Measurements from ENCODE around the gene MANEA.
"Not testable (repeated sequence)": the region's sequence is repeated elsewhere in the genome, so short reads cannot be mapped to it uniquely, and the experiment has no call there.

Gene MANEA
- 14.5 to 22.3 (median 17.8) reads per million in 4 experiments for total RNA-seq

DNA sequence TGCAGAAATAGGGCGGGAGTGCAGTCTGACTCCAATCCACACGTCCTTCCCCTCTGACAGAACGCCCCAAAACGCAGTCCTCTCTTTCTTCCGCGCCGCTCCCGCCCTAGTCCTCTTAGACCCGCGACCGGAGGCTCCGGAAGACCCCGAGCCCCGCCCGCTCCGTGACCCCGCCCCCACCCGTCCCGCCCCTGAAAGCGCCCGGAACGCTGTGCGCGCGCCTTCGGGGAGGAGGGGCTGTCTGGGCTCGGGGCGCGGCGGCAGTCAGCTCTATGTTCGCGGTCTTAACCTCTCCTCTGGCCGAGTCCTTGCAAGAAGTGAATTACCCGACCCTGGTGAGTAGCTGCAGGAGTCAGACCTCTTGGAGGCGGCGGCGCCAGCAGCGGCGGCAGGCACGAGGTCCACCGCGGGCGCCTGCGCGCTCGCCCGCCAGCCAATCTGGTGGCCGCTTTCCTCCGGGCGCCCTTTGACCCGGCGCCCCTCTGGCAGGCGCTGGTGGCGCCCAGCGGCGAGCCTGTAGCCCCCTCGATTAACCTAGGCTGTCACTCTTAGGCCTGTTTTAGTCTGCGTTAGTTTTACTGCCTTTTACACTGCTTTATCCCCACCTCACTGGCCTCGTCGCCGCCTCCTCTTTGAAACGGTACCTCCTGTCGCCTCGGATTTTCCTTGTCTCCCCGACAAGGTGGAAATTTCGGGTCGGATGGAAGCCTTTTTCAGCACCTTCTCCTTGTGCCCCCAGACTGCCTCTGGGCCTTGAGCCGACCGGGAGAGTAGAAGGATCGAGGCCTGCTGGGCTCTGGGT lies at the start of gene MANEA:
MANEA (plus strand) TSS at position 232 of the 802 bp plus-strand sequence. CDS start 8,905 bp downstream, outside the sequence.
- peak; percentile 77 for DNase-seq

- no peak for DNase-seq
These were observed 47.6 kb upstream of the MANEA start for GRCh38 chr6:95529762-95530161.

DNA sequence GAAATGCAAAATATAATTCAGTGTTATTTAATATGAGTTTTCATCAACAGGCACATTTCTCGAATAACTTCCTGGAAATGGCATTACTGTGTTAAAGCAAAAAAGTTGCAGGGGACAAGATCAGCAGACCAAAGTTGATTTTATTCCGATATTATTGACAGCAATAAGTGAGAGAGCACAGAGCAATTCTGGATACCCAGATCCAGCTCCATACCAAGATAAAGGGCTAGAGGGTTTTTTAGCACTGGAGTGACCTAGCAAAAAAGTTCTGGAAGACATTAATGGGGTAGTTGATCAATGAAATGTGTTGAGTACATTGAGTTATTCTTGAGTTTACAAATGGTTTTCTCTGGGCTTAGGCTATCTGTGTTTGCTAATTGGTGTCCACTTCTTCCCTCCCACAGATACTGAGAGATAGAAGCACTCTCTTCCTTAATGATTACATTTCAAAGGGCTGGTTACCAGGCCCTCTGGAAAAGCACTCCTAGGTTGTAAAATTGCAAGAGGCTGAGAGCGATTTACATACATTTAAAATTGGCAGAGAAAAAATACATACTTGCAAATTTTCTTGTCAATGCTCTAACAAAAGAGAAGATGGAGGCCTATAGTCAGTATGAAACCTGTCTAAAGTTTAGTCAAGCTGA lies 47.0 kb upstream of the MANEA start:
- DNase-seq = no peak

- DNase-seq = no peak
These were observed 33.5 kb upstream of the MANEA start for GRCh38 chr6:95543798-95544197.

DNA sequence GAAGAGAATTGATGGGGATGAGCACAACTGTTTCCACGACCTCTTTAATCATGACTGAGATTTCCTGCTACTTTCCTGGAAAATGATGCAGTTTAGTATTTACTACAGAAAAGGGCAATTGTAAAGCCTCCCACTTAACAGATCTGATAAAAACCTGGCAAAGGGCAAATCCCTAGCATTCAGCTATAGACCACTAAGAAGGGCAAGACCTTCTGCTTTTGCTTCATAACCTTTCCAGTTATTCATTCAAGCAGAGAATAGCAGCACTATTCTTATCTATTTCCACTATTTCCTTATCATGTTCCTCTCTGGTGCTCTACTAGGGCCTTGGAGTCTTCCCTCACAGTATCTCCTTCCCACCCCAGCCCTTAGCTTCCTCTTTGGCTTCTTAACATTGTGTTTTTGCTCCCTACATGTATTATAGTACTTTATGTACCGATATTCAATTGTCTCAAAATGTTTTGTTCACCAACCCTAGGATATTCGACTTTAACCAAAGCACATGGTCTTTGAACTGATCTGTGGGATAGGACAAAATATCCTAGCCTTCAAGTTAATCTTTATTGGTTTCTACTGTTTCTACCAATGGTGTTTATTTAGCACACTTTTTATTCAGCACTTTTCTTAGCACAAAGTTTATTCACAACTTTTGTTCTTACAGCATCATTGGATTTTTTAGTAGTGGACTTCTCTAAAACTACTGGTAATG lies 32.7 kb upstream of the MANEA start:
- DNase-seq = no peak

DNA sequence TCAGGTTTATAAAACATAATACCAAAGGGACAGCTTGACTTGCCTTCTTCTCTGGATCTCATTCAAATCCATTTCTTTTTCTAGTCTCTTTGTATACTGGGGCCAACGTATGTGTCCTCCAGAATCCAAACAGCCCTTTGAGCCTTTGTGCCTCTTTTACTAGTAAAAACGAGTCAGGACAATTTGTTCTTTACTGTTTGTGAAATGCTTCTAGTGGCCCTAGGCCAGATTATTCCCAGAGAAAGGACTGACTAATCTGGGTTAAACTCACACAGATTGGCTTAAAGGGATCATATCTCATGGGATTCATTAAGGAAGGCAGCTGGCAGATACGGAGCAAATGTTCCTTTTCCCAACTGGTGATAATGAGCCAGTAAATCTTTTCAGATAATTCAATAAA lies 32.1 kb upstream of the MANEA start:
- no peak for DNase-seq

- no peak for DNase-seq
These were observed 31.6 kb upstream of the MANEA start for GRCh38 chr6:95545686-95546085.

GRCh38 chr6:95546148-95546547 lies 31.2 kb upstream of the MANEA start:
- no peak for DNase-seq

DNA sequence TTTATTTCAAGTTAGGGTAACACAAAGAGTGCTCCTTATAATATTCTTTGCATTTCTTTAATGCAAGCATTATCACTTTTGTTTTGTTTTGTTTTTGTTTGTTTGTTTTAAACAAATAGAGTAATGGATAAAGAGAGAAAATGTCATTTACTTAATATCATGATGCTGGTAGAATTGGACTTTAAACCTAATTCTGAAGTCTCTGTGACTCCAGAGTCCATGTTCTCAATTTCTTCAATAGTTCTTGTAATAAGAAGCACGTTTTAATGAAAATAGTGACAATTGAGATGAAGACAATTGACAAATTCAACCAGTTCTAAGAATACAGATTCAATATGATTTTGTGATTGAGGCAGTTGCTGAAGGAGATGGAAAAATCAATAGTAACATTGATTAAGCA lies 30.3 kb upstream of the MANEA start:
- DNase-seq = no peak

DNA sequence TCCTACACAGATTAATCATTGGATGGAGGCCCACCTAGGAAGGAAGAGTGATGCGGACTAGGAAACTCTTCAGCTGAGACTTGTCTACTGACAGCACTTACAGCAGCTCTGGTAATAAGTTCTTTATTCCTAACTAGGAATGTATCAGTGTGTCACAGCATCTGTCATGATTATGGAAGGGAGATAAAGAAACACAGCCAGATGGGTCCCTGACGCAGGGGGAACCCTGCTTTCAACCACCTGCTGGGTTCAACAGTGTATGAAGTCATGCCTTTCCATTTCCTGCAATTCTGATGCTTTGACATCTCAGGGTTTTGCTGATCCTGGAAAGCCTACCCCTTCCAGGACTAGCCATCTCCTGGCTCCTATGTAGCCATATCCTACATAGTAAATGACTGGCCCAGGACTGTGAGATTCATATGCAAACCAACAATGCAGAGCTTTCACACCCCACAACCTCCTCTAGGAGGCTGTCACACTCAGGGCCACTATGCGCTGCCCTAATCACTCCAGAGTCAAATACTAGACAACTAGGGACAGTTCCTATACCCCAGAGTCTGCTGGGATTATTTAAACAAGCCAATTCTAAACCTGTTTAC lies 29.0 kb upstream of the MANEA start:
- DNase-seq = no peak

DNA sequence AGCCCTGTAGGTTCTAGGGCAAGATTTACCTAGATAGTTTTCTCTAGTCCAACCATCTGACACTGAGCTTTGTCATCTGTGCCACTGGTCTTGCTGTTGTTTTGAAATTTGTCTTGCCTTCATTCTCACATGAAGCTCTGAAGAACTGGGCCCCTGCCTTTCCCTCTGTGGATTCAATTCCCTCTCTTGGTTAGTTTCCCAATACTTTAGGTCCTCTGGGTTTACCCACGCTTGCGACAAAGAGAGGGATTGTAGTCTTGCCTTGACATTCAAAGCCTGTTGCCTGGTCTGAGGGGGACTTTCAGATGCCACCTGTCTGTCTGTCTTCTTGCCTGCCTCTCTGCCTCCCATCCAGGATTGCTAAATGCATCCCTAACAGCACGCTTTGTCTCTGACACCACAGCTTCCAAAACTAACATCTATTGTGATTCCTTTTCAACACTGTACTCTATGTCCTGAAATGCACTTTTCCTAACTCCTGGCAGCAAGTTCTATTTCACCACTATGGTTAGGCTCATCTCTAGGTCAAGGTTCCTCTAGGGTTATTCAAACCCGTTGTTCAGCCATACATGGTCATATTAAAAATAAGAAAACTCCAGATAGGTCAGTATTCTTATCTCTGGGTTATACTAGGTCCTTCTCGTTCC lies 25.5 kb upstream of the MANEA start:
- DNase-seq = no peak

GRCh38 chr6:95553880-95554279 lies 23.5 kb upstream of the MANEA start:
- DNase-seq = no peak

DNA sequence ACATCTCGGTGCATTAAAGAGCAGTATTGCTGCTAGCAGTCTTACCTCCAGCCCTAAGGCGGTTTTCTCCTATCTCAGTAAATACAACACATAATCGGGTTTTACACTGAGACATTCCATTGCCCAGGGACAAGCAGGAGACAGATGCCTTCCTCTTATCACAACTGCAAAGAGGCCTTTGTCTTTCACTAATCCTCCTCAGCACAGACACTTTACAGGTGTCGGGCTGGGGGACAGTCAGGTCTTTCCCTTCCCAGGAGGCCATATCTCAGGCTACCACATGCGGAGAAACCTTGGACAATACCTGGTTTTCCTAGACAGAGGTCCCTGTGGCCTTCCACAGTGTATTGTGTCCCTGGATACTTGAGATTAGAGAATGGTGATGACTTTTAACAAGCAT lies 16.4 kb upstream of the MANEA start:
- not testable (repeated sequence) for DNase-seq

DNA sequence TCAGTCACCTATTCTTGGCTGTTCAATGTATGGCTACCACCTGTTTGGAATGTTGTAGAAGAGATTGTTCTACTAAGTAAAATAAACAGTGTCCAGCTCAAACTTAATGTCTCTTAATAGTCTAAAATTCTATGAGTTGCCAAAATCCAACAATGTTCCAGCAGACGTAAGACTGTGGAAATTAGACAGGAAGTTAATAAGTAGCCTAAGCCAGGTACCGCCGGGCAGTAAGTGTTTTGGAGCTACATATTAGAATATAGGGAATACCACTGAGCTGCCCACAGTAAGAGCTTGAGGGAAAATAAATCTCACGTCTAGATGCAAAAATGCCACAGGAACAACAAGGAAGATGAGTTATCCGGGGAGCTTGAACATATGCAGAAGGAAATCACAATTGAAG lies 7.8 kb upstream of the MANEA start:
- no peak for DNase-seq

DNA sequence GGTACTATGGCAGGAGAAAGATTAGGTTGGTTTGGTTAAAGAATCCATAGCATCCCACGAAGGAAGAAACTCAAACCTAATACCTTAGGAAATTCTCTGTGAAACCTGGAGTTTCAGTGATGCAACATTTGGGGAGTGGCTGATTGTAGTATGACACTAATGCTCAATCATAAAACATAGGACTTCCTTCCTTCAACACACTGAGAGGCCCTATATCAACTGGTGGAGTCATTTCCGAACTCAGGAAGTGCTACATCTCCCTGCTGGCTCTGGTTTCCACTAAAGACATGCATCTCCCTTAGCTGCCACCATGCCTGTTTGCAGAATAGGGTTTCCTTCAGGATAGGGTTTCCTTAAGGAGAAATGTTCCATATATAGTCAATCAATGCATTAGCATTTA lies 5.2 kb upstream of the MANEA start:
- DNase-seq = no peak

DNA sequence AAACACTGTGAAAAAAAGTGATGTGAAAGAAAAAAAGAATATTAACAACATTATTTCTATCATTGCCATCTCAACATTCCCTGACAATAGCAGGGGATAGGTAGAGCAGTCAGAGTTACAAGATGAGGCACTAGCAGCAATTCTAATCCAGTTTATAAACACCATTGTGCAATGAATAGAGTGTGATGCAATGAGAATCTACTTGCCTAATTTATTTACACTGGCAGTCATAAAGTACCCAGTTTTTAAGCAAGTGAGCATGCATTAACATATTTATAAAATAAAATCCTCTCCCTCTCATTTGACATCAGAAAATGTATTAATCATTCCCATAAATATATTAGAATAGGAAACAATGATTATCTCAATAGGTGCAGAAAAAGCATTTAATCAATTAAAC lies 2.5 kb upstream of the MANEA start:
- DNase-seq = no peak

DNA sequence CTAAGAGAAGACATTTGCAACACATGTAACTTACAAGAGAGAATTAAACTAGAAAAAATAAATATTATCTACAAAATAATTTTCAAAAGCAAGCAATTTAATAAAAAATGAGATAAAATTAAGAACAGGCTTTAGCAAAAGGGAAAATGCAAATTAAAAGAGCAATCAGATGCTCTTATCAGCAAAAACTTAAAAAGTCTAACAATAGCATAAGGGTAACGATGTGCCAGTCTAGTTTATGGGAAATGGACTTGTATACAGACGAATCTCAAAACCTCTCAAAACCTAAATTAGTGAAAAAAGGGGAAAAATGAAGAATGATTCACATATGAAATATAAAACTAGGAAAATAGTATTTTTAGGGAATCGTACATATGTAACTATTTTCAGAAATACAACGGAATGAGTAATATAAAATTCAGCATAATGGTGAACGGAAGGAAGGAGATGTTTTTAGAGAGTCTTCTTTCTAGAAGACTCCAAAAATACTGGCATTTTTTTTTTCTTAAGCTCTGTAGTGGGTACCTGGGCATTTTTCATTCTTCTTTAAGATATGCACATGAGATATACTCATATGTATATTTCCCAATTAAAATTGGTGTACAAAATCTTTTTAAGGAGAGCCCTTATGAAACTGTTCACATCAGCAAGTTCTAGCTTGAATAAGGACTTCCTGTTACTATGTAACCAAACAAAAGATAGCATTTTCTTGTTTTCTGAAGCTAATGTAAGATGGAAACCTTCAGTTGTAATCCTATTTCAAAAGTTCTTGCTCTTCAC lies 927 bp upstream of the MANEA start:
- DNase-seq = no peak

DNA sequence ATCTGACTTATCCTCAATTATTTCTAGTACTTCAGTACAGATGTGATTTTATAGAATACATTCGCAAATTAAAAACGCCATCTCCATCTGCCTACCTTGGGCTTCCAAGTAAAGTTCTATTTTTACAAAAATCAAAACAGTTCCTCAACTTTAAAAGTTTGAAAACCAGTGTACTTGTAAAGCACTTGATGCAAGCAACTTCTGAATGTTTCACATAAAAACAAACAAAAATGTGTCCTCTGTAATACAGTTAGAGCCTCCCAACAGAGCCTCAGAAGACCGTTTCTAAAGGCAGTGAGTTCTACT lies 384 bp upstream of the MANEA start:
- DNase-seq = no peak

- no peak for DNase-seq
These were observed 723 bp downstream of the MANEA start for GRCh38 chr6:95578106-95578410.

- no peak for DNase-seq
These were observed 3.7 kb downstream of the MANEA start for GRCh38 chr6:95581073-95581472.

DNA sequence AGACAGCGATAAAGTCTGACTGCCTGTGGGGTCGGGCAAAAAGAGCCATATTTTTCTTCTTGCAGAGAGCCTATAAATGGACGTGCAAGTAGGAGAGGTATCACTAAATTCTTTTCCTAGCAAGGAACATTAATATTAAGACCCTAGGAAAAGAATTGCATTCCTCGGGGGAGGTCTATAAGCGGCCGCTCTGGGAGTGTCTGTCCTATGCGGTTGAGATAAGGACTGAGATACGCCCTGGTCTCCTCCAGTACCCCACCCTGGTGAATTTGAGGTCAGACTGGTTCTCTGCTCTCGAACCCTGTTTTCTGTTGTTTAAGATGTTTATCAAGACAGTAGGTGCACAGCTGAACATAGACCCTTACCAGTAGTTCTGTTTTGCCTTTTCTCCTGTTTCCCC lies 6.9 kb downstream of the MANEA start:
- not testable (repeated sequence) for DNase-seq

- DNase-seq = no peak
These were observed 10.7 kb downstream of the MANEA start for GRCh38 chr6:95587989-95588388.
